K562 (cell line): ENCODE data around the gene CFAP300. TPM values are rescaled to one million over a fixed set of nuclear protein-coding genes. Genes with fewer than 3 reads are reported as not detected.

ENCODE experiments used
- ATAC-seq: fragments of 200-7000 bp; cut with Tn5 transposase; 3 replicates; pipeline ENCODE4 v1.9.1; 2020; ENCODE audit warnings: moderate library complexity
- BruUV-seq: library from RNA; stranded (reverse); fragments of 400-500 nt; replicated peaks from 2 replicates; lab custom pipeline; 2021; lab: Mats Ljungman, UMichigan
- CTCF ChIA-PET: fragments of 300-600 bp; formaldehyde crosslinking; extraction: SDS; loops from one replicate; lab custom pipeline; 2021; ENCODE audit warnings: low intra/inter-chr PET ratio; lab: Yijun Ruan, JAX
- POLR2A ChIA-PET: fragments of 300-600, 350-650 bp; sonication (Branson Sonifier 250); formaldehyde crosslinking; extraction: SDS; loops from one replicate; lab custom pipeline; 2021; ENCODE audit warnings: antibody characterized with exemption, inconsistent platforms; lab: Yijun Ruan, JAX
- DNase-seq, 4 experiments: peaks; one replicate each; pipeline versions ENCODE4 v3.0.0 to v3.0.0-alpha.2; 2011 to 2018; ENCODE audit warnings: low spot score in 3 of 4, mixed read lengths in 3 of 4; ENCODE audit errors: extremely low read depth in 1 of 4
- FAIRE-seq: peaks from 2 replicates; lab custom pipeline; 2011; peaks lifted over from hg19 to GRCh38; lab: Jason Lieb, UNC
- H2AFZ ChIP-seq: 2 replicates; pipeline ENCODE4 v1.6.0; 2011; ENCODE audit warnings: low read depth, low read length, control low read depth, inconsistent platforms
- H3K27ac ChIP-seq: fragments of 200-600 bp; 3 replicates; pipeline ENCODE4 v1.8.0; 2011; ENCODE audit warnings: low read depth, mild to moderate bottlenecking, control low read depth, inconsistent platforms, low read length, moderate library complexity, mixed read lengths; ENCODE audit errors: extremely low read depth
- H3K27me3 ChIP-seq, 2 experiments: fragments of 300-600 bp in 1 of 2; 2 replicates in 1 of 2; 3 replicates in 1 of 2; pipeline versions ENCODE4 v1.6.0 to v1.8.0; 2011; ENCODE audit warnings: inconsistent platforms in 2 of 2, low read length in 2 of 2, mild to moderate bottlenecking in 1 of 2, mixed read lengths in 1 of 2, moderate library complexity in 1 of 2; ENCODE audit not compliant: control insufficient read depth in 2 of 2, insufficient read depth in 2 of 2
- H3K36me3 ChIP-seq: fragments of 300-600 bp; 3 replicates; pipeline ENCODE4 v1.8.0; 2011; ENCODE audit warnings: mild to moderate bottlenecking, low read length, inconsistent platforms; ENCODE audit not compliant: control insufficient read depth, insufficient read depth
- H3K4me1 ChIP-seq, 2 experiments: fragments of 200-600 bp in 1 of 2; replicated peaks in 1 of 2; 2 replicates in 1 of 2; 3 replicates in 1 of 2; pipeline versions ENCODE4 v1.5.1 to v1.8.0; 2011; ENCODE audit warnings: inconsistent platforms in 2 of 2, low read length in 2 of 2, mild to moderate bottlenecking in 1 of 2, mixed read lengths in 1 of 2, moderate library complexity in 1 of 2; ENCODE audit not compliant: control insufficient read depth in 2 of 2, insufficient read depth in 2 of 2
- H3K4me2 ChIP-seq: 2 replicates; pipeline ENCODE4 v1.6.1; 2011; ENCODE audit warnings: low read length, control low read depth, inconsistent platforms, mixed read lengths; ENCODE audit not compliant: insufficient read depth
- H3K4me3 ChIP-seq: fragments of 200-600 bp; sonication (generic), shearing (Covaris generic); 2 replicates; pipeline ENCODE4 v1.5.1; 2016; ENCODE audit warnings: control low read depth, inconsistent platforms
- H3K79me2 ChIP-seq: fragments of 200-600 bp; 3 replicates; pipeline ENCODE4 v1.8.0; 2011; ENCODE audit warnings: low read length, inconsistent platforms; ENCODE audit not compliant: control insufficient read depth, insufficient read depth
- H3K9ac ChIP-seq, 2 experiments: 2 replicates each; pipeline versions ENCODE4 v1.6.0 to v1.6.1; 2011; ENCODE audit warnings: low read depth in 2 of 2, low read length in 2 of 2, control low read depth in 1 of 2, inconsistent platforms in 1 of 2, mild to moderate bottlenecking in 1 of 2, mixed read lengths in 1 of 2; ENCODE audit not compliant: insufficient read depth in 1 of 2
- H3K9me1 ChIP-seq: one replicate; pipeline ENCODE4 v1.6.0; 2011; ENCODE audit warnings: inconsistent platforms, mild to moderate bottlenecking, low read length, moderate library complexity; ENCODE audit not compliant: control insufficient read depth, insufficient read depth
- H3K9me3 ChIP-seq: replicated peaks from 2 replicates; pipeline ENCODE4 v1.5.1; 2011; ENCODE audit warnings: low read depth, low read length, inconsistent platforms; ENCODE audit not compliant: control insufficient read depth, insufficient read depth
- H4K20me1 ChIP-seq: replicated peaks from 2 replicates; pipeline ENCODE4 v1.6.1; 2011; ENCODE audit warnings: low read length, inconsistent platforms, mixed read lengths; ENCODE audit not compliant: control insufficient read depth, insufficient read depth
- CBFA2T2 ChIP-seq: fragments of 450-650 bp; conservative IDR thresholded peaks from 2 replicates; pipeline ENCODE4 v1.6.1; 2017; ENCODE audit warnings: mild to moderate bottlenecking
- CREB1 ChIP-seq, 2 experiments: sonication (generic) in 1 of 2; formaldehyde crosslinking in 1 of 2; IDR thresholded peaks; 2 replicates each; pipeline versions ENCODE4 v1.6.1 to v1.8.0; 2012 to 2022; ENCODE audit warnings: inconsistent platforms in 1 of 2, mild to moderate bottlenecking in 1 of 2, missing genetic modification reagents in 1 of 2, moderate library complexity in 1 of 2
- CTBP1 ChIP-seq: fragments of 450-650 bp; IDR thresholded peaks from 2 replicates; pipeline ENCODE4 v1.6.1; 2016; ENCODE audit warnings: borderline replicate concordance
- E4F1 ChIP-seq: fragments of 250-450 bp; sonication (Bioruptor Pico); IDR thresholded peaks from 2 replicates; pipeline ENCODE4 v1.5.0; 2021; ENCODE audit warnings: mild to moderate bottlenecking, borderline replicate concordance
- EGR1 ChIP-seq: fragments of 450-650 bp; conservative IDR thresholded peaks from 2 replicates; pipeline ENCODE4 v1.6.1; 2017; ENCODE audit warnings: mild to moderate bottlenecking
- HMBOX1 ChIP-seq: sonication (generic); IDR thresholded peaks from 2 replicates; pipeline ENCODE4 v1.6.1; 2016
- HNRNPLL ChIP-seq: fragments of 200-400 bp; formaldehyde crosslinking; IDR thresholded peaks from 2 replicates; pipeline ENCODE4 v1.6.1; 2017; ENCODE audit warnings: low read length, low read depth, mild to moderate bottlenecking; ENCODE audit not compliant: poor library complexity, severe bottlenecking
- KHSRP ChIP-seq: fragments of 450-650 bp; IDR thresholded peaks from 2 replicates; pipeline ENCODE4 v1.6.1; 2017
- WHSC1 ChIP-seq: IDR thresholded peaks from one replicate; pipeline ENCODE4 v1.6.1; 2012; ENCODE audit warnings: low read length, control low read depth, inconsistent platforms
- ZBTB8A ChIP-seq: fragments of 450-650 bp; IDR thresholded peaks from 2 replicates; pipeline ENCODE4 v1.6.1; 2018; ENCODE audit warnings: mild to moderate bottlenecking, moderate library complexity; ENCODE audit not compliant: partially characterized antibody
- WGBS: fragments of 100-300 bp; shearing (Covaris generic); methylation state at CpG from one replicate; pipeline ENCODE4 v1.1.6; 2016; ENCODE audit warnings: low coverage, mixed read lengths; ENCODE audit not compliant: insufficient coverage; ENCODE audit errors: missing lambda C conversion rate; 5-methylcytosine and 5-hydroxymethylcytosine counted together
- in situ Hi-C: fragments of 300-500 bp; cut with MboI; formaldehyde crosslinking; loops from 4 replicates; pipeline ENCODE4 v1.15.0; 2018; ENCODE audit warnings: inconsistent platforms, mixed read lengths
- intact Hi-C: fragments of 100-400 bp; cut with micrococcal nuclease; formaldehyde crosslinking; loops from 2 replicates; pipeline ENCODE4 v1.14.2; 2022
- polyA plus RNA-seq, 8 experiments: library from polyadenylated mRNA; depleted of rRNA in 4 of 8; stranded (reverse) in 5 of 8; unstranded in 3 of 8; fragments of >200 nt; fragmentation: Nextera tagmentation in 2 of 8; fragmentation: Illumina TruSeq in 1 of 8; extraction: Ambion mirVana in 2 of 8; extraction: Trizol in 1 of 8; gene quantifications; 2 replicates each; pipeline versions ENCODE4 v1.2.1 to v1.2.3, GENCODE V29; 2011 to 2014; ENCODE audit warnings: inconsistent platforms in 1 of 8, missing spikeins in 1 of 8
- total RNA-seq, 7 experiments: library from RNA; depleted of rRNA in 6 of 7; stranded (reverse); fragments of >200 nt in 6 of 7; fragmentation: Illumina TruSeq in 2 of 7; extraction: Trizol in 2 of 7; gene quantifications; 2 replicates each; pipeline versions ENCODE4 v1.2.1 to v1.2.3, GENCODE V29; 2011 to 2021; ENCODE audit warnings: low replicate concordance in 1 of 7

The CFAP300 gene
- total and polyA plus RNA-seq, 9 of the 15 experiments (the other 6 are each of a cell fraction or from before 2014, with no cell fraction given) = not detected

GRCh38 chr11:102050927-102051575, 3.8 kb downstream of the CFAP300 start:
- Histone ChIP-seq H3K9me3 (no peaks in the 10 kb centered on the region), H3K9ac (no peak overlapping the region), H3K4me3 (no peak overlapping the region), H3K27ac (no peak overlapping the region), H3K27me3 (peaks cover 0 to 6% of the 10 kb centered on the region in 2 experiments; a peak in 3 of 5 replicates), H4K20me1 (no peaks in the 10 kb centered on the region), H3K9me1 (no peaks in the 10 kb centered on the region), H3K36me3 (no peaks in the 10 kb centered on the region), H2AFZ (no peak overlapping the region), H3K4me2 (no peak overlapping the region), H3K4me1 (peaks cover 0 to 6% of the 10 kb centered on the region in 2 experiments; a peak in 1 of 5 replicates), H3K79me2 (no peaks in the 10 kb centered on the region)
- ChIA-PET CTCF (no interaction called here), POLR2A (no interaction called here)
- intact Hi-C loops (no loop called here), in situ Hi-C loops (no loop called here)
- DNase-seq (no peak), FAIRE-seq (no peak), ATAC-seq (no peak)
- no TSS peak for BruUV-seq
- 0% methylated on average over 5 of the region's 5 CpGs for WGBS
- TF ChIP-seq CTBP1 (no peak), HMBOX1 (no peak), HNRNPLL (no peak), EGR1 (no peak), CBFA2T2 (no peak), E4F1 (CRISPR knock-in tag) (no peak), KHSRP (no peak), ZBTB8A (no peak), WHSC1 (no peak), CREB1 (IDR thresholded peaks at IDR 0.05) (no peak), CREB1 (CRISPR knock-in tag; IDR thresholded peaks at IDR 0.05) (no peak)
